H1 (cell line): ENCODE results near the gene SOD2.

Experiments
- CBX8 ChIP-seq: fragments of 300-800, 300-1000 bp; sonication (generic); IDR thresholded peaks from 2 replicates; pipeline ENCODE4 v1.7.1; 2016; ENCODE audit warnings: low read depth, low read length, borderline replicate concordance
- SP1 ChIP-seq: IDR thresholded peaks from 2 replicates; pipeline ENCODE4 v1.6.1; 2011; ENCODE audit warnings: low read depth, low read length
- TAF1 ChIP-seq: IDR thresholded peaks from 2 replicates; pipeline ENCODE4 v1.6.1; 2011; ENCODE audit warnings: mild to moderate bottlenecking, low read depth, low read length
- TF ChIP-seq, protein P1 (sequence below): IDR thresholded peaks from 2 replicates; pipeline ENCODE4 v1.6.1; 2012; ENCODE audit warnings: inconsistent platforms
- TF ChIP-seq, protein P2 (sequence below), 3 experiments: IDR thresholded peaks; 1 replicate in 2 of 3; 2 replicates in 1 of 3; pipeline versions ENCODE4 v1.5.1 to v1.6.1; 2011; ENCODE audit warnings: low read length in 3 of 3, mild to moderate bottlenecking in 3 of 3, inconsistent platforms in 2 of 3, low read depth in 1 of 3, moderate library complexity in 1 of 3; ENCODE audit not compliant: insufficient read depth in 1 of 3; ENCODE audit errors: control extremely low read depth in 1 of 3
- TF ChIP-seq, protein P3 (sequence below): IDR thresholded peaks from 2 replicates; pipeline ENCODE4 v1.6.1; 2011; ENCODE audit warnings: low read depth, mild to moderate bottlenecking, low read length; ENCODE audit not compliant: insufficient read depth

DNA sequence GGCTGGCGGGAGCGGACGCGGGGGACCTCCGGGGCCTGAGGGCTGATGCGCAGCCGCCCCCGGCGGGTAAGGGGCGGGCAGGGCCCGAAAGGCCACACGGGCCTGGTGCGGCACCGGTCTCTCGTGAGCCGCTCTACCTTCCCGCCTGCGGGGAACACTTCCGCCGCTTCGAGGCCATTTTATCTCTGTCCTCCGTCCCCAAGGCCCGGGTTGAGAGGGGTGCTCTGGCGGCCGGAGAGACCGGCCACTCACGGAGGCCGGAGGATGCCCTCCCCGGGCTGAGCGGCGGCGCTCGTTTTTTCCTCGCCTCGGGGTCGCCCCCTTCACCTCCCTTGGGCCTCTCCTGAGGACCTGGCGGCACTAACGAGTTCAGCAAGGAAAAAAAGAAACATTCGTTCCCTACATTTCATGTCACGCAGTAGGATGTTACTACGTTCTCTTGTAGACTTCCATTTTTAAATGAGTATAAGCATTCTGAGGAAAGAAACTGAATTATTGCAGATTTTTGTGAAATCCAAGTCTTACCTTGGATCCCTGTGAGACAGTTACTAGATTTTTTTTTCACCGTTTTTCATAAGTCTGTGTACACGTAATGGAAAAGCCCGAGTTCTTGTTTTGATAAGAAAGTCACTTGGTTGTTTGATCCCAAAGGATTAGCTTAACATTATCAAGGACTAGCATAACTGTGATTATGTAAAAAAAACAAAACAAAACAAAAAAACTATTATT, 34.8 kb upstream of the SOD2 start:
- no peak for TF ChIP-seq SP1
- TF ChIP-seq, protein P1, sequence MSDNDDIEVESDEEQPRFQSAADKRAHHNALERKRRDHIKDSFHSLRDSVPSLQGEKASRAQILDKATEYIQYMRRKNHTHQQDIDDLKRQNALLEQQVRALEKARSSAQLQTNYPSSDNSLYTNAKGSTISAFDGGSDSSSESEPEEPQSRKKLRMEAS = no peak
- TF ChIP-seq, protein P2, sequence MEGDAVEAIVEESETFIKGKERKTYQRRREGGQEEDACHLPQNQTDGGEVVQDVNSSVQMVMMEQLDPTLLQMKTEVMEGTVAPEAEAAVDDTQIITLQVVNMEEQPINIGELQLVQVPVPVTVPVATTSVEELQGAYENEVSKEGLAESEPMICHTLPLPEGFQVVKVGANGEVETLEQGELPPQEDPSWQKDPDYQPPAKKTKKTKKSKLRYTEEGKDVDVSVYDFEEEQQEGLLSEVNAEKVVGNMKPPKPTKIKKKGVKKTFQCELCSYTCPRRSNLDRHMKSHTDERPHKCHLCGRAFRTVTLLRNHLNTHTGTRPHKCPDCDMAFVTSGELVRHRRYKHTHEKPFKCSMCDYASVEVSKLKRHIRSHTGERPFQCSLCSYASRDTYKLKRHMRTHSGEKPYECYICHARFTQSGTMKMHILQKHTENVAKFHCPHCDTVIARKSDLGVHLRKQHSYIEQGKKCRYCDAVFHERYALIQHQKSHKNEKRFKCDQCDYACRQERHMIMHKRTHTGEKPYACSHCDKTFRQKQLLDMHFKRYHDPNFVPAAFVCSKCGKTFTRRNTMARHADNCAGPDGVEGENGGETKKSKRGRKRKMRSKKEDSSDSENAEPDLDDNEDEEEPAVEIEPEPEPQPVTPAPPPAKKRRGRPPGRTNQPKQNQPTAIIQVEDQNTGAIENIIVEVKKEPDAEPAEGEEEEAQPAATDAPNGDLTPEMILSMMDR (IDR thresholded peaks at IDR 0.05; ENCODE audit: control extremely low read depth in 1 of 3, insufficient read depth in 1 of 3, low read depth in 1 of 3, low read length in 3 of 3) = no peak
- TF ChIP-seq TAF1 = peak; percentile 33; the same call in 1 of the 2 replicates
- no peak for TF ChIP-seq CBX8
- TF ChIP-seq, protein P3, sequence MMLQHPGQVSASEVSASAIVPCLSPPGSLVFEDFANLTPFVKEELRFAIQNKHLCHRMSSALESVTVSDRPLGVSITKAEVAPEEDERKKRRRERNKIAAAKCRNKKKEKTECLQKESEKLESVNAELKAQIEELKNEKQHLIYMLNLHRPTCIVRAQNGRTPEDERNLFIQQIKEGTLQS = no peak
